HG02840 (cell line): Measurements from ENCODE around the gene HMGN4.
"Not testable (repeated sequence)": the region's sequence is repeated elsewhere in the genome, so short reads cannot be mapped to it uniquely, and the experiment has no call there.

Experiments used
- ATAC-seq: cut with Tn5 transposase; IDR thresholded peaks from one replicate; pipeline ENCODE4 v1.9.1; 2021; ENCODE audit warnings: mild to moderate bottlenecking, moderate library complexity, moderate number of reproducible peaks; ENCODE audit not compliant: unreplicated experiment, low FRiP score

Gene HMGN4

GRCh38 chr6:26547363-26547762, 9.2 kb downstream of the HMGN4 start:
- not testable (repeated sequence) for ATAC-seq

DNA sequence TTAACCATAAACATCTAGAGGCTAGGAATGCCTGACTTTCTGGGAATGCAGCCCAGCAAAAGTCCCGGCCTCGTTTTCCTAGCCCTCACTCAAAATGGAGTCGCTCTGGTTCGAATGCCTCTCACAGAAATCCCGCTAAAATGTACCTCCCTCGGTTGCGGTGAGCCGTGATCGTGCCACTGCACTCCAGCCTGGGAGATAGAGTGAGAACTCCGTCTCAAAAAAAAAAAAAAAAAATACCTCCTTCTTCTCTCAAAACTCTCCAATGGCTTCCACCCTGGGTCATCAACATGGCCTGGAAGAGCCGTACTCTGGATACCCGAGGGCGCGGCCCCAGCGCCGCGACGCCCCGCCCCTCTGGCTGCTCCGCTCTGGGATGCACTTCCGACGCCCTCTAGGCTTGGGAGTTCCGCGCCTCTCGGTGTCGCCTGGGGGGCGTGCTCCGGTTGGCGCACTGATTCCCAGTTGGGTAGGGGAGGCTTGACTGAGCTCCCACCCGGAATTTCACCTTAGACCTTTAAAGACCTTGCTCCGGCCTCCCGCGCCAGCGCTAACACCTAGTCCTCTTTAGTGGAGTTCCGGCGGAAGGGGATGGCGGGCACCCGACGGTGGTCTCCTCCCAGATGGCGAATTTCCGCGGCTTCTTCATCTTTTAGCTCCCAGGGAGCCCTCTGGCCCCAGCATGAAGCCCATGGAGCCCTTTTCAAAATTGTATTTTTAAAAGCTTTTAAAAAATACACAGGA, 12.3 kb downstream of the HMGN4 start:
- ATAC-seq = no peak

DNA sequence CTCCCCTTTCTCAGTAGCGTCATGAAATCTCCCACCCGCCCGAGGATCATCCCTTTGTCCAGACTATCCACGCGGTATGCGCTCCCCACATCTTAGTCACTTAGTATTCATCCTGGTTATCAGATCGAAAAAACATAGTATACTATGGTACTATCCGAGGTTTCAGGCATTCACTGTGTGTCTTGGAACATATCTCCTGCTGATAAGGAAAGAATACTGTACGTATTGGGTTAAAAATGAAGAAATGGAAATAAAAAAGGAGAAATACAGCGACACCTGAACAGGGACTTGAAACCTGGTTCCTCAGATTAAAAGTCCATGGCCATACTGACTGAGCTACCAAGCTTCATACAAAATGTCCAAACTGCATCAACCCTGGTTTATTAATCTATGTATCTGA, 14.0 kb downstream of the HMGN4 start:
- no peak for ATAC-seq

DNA sequence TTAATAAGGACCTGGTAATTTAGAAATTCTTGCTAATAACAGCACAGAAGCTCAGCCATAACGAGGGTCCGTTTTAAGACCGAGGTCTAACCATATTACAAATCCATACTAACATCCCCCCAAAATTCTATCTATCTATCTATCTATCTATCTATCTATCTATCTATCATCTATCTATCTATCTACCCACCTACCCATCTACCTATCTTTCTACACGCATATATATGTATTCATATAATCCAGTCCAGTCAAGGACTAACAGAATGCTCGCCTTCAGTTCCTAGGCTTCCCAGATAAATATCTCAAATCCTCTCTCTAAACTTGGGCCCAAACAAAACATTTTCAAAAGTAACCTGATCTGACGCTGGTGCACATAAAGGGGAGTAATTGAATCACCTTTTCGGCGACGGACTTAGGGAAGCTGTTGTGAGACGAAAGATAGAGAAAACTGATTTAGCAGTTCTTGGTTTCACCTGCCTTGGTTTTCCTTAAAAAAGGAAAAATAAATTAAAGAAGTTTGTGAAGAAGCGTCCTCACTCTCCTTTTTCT, 14.5 kb downstream of the HMGN4 start:
- ATAC-seq = no peak

DNA sequence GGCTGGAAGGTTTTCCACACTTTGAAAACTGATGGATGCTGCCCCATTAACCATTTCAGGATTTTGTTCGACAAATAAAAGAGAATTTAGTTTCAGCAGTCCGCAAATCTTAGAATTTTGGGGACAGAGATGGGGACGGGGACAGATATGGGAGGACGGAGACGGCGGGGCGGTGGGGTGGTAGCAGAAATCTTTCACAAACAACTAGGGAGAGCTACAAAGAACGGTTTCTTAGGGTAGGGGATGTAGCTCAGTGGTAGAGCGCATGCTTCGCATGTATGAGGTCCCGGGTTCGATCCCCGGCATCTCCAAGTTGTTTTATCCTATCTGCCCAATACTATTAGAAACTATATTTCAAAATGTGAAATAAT, 15.1 kb downstream of the HMGN4 start:
- ATAC-seq = peak; percentile 34

GRCh38 chr6:26553635-26554446, 15.7 kb downstream of the HMGN4 start:
- peak; percentile 39 for ATAC-seq

GRCh38 chr6:26554447-26554696, 16.2 kb downstream of the HMGN4 start:
- ATAC-seq = no peak

- ATAC-seq = no peak
Measured at GRCh38 chr6:26554697-26555504, 16.7 kb downstream of the HMGN4 start.

DNA sequence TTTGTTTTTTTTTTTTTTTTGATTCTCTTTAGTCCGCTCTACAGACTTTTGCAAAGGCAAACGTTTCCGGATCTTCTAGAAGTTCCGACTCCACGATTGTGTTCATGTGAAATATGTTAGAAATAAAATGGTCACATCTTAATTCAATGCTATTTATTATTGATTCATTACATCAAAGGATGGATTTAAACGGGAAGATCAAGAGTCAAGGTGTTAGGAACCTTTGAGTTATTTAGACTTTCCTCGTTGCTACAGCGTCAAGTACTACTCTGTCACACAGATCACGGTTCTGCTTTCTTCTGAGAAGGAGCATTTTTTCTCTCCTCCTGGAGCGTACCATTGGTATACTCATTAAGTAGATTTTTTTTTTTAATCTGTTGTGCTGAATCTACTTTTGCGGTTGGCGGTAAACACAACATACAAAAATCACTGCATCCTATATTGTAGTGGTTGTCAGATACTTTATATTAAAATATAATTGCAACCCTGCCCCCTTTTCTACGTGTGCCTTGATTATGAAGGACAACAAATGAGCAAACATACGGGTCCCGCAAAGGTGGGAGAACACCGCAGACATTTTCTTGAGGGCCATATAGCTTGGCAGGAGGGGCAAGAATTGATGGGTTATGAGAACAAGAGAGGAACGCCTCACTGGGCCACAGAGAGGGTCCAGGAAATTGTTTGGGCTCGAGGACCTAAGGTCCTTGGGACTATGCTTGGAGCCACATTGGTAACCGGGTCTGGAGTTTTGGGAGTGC, 17.5 kb downstream of the HMGN4 start:
- ATAC-seq = no peak

DNA sequence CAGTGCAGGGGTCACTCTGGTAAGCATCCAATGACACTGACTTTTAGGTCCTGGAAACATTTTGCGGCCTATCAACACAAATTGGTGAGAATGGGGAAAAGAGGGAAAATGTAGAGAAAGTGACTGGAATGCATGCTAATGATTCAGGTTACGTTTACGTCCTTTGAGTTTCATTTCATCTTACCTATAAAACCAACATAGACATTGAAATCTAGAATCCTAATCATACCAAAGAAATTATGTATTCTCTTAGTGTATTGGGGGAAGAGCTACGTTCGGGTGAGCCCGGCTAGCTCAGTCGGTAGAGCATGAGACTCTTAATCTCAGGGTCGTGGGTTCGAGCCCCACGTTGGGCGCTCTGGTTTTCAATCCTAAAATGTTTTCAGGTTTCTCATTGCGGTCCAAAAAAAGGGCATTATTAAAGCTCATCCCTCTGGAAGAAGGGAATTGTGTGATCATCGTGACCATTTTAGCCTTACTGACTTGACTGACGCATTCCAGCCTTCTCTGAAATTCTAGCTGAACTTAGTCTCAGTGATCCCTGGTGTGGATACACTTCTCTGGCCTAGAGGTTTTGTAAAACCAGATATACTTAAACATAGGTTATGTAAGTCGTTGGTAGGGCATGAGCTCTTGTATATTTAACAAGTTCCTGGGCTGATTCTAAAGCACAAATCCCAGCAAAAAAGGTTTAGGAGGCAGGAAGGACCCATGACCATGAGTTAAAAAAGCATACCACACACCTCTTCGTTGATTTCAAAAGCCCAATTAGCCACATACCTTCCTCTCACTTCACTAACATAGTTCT, 18.3 kb downstream of the HMGN4 start:
- no peak for ATAC-seq

DNA sequence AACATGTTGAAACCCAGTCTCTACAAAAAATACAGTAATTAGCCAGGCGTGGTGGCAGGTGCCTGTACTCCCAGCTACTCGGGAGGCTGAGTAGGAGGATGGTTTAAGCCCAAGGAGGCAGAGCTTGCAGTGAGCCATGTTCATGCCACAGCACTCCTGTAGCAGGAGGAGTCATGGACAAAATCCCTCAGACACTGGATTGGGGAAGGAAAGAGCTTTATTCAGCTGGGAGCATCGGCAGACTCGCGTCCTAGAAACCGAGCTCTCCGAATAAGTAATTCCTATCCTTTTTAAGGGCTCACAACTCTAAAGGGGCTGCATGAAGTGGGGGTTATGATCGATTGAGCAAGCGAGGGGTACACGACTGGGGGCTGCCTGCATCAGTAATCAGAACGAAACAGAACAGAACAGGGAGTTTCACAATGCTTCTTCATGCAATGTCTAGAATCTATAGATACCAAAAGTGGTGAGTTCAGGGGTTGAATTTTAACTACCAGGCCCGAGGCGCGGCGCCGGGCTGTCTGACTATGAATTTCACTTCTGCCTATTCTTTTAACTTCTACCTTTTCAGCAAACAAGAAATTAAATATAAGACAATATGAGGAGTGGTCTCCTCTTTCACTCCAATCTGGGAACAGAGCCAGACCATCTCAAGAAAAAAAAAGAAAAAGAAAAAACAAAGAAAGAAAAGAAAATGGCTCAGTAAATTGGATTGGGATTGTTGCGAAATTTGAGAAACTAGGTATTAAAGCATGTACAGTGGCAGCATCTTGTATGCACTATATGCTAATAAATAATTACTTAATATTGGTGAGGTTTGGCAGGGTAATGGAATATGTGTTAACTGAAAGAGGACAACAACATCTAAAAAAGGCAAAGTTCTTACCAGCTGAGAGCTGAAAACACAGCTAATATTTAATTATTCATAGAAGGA, 23.6 kb downstream of the HMGN4 start:
- ATAC-seq = no peak

DNA sequence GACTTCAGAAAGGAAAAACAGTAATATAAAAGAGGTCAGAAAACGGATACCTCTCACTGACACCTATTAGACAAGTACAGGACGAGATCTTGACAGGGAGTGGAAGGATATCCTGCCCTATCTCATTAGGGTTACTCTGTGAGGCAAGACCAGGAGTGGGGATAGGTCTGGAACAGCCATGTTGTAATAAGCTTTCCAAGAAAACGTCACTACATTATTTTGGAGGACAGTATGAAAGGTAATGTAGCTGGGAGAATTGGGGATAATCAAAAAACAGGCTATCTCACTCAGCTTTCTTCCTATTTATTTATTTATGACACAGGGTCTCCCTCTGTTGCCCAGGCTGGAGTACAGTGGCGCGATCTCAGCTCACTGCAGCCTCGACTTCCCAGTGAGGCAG, 25.3 kb downstream of the HMGN4 start:
- ATAC-seq = no peak

GRCh38 chr6:26568601-26569432, 30.7 kb downstream of the HMGN4 start:
- ATAC-seq = peak; percentile 58

DNA sequence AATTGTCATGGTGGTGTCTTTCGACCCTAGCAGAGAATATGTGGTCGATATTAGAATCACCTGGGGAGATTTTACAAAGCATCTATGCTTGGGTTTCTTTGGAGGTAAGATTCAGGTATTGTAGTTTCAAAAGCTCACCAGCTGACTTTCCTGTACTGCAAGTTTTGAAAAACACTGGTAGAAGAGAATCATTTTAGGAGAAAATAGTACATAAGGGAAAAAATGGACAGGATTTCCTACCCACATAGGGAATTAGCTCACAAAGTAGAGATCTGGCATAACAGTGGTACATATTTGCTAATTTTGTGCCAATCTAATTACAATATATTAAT, 31.2 kb downstream of the HMGN4 start:
- ATAC-seq = no peak

DNA sequence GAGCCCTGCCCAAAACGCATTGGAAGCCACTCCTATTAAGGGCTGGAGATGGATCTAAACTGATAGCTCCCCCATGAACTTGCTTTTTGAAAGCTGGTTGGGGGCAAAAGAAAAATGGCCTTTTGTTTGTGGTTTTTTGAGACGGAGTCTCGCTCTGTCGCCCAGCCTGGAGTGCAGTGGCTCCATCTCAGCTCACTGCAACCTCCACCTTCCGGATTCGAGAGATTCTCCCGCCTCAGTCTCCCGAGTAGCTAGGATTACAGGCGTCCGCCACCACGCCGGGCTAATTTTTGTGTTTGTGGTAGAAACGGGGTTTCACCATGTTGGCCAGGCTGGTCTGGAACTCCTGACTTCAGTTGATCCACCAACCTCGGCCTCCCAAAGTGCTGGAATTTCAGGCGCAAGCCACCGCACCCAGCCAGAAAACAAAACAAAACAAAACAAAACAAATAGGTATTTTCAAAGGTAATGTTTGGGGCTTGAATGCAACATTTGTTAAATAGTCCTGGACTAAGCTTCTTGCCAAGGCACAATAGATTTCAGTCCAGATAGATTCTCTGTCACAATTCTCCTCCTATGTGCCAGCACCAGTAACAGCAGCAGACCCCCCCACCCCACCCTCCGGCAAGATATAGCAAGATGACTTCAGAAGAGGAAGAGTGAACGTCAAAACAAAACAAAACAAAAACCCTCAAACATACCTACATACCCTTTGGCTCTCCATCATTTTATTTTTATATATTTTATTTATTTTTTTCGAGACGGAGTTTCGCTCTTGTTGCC, 32.1 kb downstream of the HMGN4 start:
- no peak for ATAC-seq

DNA sequence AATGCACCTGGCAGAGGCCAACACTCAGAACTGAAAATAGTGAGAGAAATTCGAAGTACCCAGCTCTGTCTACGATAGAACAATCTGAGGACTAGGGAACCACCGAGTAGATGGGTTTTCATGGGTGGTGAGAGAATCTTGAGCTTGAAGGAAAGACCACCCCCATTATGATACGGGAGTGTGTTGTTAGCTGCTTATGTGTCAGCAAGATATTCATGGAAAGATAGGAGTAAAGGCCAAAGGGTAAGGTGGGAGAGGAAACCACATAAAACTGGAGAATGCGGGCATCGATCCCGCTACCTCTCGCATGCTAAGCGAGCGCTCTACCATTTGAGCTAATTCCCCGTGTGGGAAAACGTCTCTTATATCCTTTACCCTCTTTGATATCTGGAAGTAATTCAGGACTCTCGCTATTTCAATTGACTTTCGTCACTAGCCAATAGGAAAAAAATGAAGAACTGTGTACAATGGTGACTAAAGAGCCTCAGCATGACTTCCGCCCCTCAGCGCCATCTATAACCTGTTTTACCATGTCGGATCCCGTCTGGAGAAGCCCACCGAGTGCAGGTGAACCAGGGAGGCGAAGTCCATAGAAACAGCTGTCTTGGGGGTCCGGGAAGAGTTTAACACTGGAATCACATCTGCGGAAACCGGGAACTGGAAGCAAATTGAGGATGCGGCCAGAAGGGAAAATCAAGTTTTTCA, 33.6 kb downstream of the HMGN4 start:
- no peak for ATAC-seq
